Measurements from ENCODE around the gene RBBP9. TPM values are rescaled to one million over a fixed set of nuclear protein-coding genes. Genes with fewer than 3 reads are reported as not detected.

The RBBP9 gene
- total RNA-seq, 1 experiment from 2014 or later: 34.7 TPM

GRCh38 chr20:18514127-18514526 lies 17.1 kb upstream of the RBBP9 start:
- H3K4me3 ChIP-seq (ENCODE audit: low read depth, low read length): no peak overlapping the region
- BruUV-seq (replicated peaks): no TSS peak
- intact Hi-C loops (cut with micrococcal nuclease; ENCODE audit: unreplicated experiment): no loop called here
- Mint-ChIP-seq H3K27ac (ENCODE audit: unreplicated experiment) (no peak overlapping the region), H3K27me3 (ENCODE audit: insufficient read depth, unreplicated experiment) (no peaks in the 10 kb centered on the region), H3K9me3 (ENCODE audit: unreplicated experiment) (no peaks in the 10 kb centered on the region), H3K4me3 (ENCODE audit: unreplicated experiment) (no peak overlapping the region), H3K36me3 (ENCODE audit: insufficient read depth, unreplicated experiment) (peaks cover 55% of the 10 kb centered on the region), H3K4me1 (ENCODE audit: low read depth, unreplicated experiment) (no peaks in the 10 kb centered on the region)
- H3K27me3 ChIP-seq (replicated peaks; ENCODE audit: control insufficient read depth, insufficient read depth, low read length): no peaks in the 10 kb centered on the region
- H3K9me3 ChIP-seq: no peaks in the 10 kb centered on the region
- TF ChIP-seq CTCF (IDR thresholded peaks at IDR 0.05; ENCODE audit: insufficient read depth in 1 of 2, low read depth in 1 of 2, low read length in 1 of 2, severe bottlenecking in 1 of 2, unreplicated experiment in 1 of 2): no peak
- ChIA-PET POLR2A (no interaction called here), CTCF (no interaction called here)
- peaks cover 2% of the 10 kb centered on the region for H3K36me3 ChIP-seq (ENCODE audit: control insufficient read depth, insufficient read depth, low read length)
- DNase-seq: no peak
- no peaks in the 10 kb centered on the region for H3K4me1 ChIP-seq

GRCh38 chr20:18513208-18513607 lies 16.2 kb upstream of the RBBP9 start:
- Mint-ChIP-seq H3K27ac (ENCODE audit: unreplicated experiment) (no peak overlapping the region), H3K36me3 (ENCODE audit: insufficient read depth, unreplicated experiment) (peaks cover 57% of the 10 kb centered on the region), H3K4me1 (ENCODE audit: low read depth, unreplicated experiment) (no peaks in the 10 kb centered on the region), H3K27me3 (ENCODE audit: insufficient read depth, unreplicated experiment) (no peaks in the 10 kb centered on the region), H3K9me3 (ENCODE audit: unreplicated experiment) (no peaks in the 10 kb centered on the region), H3K4me3 (ENCODE audit: unreplicated experiment) (no peak overlapping the region)
- POLR2A ChIA-PET: no interaction called here
- H3K4me1 ChIP-seq: no peaks in the 10 kb centered on the region
- TF ChIP-seq CTCF (IDR thresholded peaks at IDR 0.05; ENCODE audit: insufficient read depth in 1 of 2, low read depth in 1 of 2, low read length in 1 of 2, severe bottlenecking in 1 of 2, unreplicated experiment in 1 of 2): no peak
- H3K36me3 ChIP-seq (ENCODE audit: control insufficient read depth, insufficient read depth, low read length): peaks cover 2% of the 10 kb centered on the region
- BruUV-seq (replicated peaks): no TSS peak
- no peaks in the 10 kb centered on the region for H3K9me3 ChIP-seq
- intact Hi-C loops (cut with micrococcal nuclease; ENCODE audit: unreplicated experiment): no loop called here
- CTCF ChIA-PET: no interaction called here
- no peak for DNase-seq
- no peak overlapping the region for H3K4me3 ChIP-seq (ENCODE audit: low read depth, low read length)
- no peaks in the 10 kb centered on the region for H3K27me3 ChIP-seq (replicated peaks; ENCODE audit: control insufficient read depth, insufficient read depth, low read length)

GRCh38 chr20:18511571-18511970 lies 14.5 kb upstream of the RBBP9 start:
- ChIA-PET CTCF (no interaction called here), POLR2A (no interaction called here)
- intact Hi-C loops (cut with micrococcal nuclease; ENCODE audit: unreplicated experiment): no loop called here
- Mint-ChIP-seq H3K4me3 (ENCODE audit: unreplicated experiment) (no peak overlapping the region), H3K4me1 (ENCODE audit: low read depth, unreplicated experiment) (no peaks in the 10 kb centered on the region), H3K9me3 (ENCODE audit: unreplicated experiment) (no peaks in the 10 kb centered on the region), H3K27ac (ENCODE audit: unreplicated experiment) (no peak overlapping the region), H3K36me3 (ENCODE audit: insufficient read depth, unreplicated experiment) (peaks cover 73% of the 10 kb centered on the region), H3K27me3 (ENCODE audit: insufficient read depth, unreplicated experiment) (no peaks in the 10 kb centered on the region)
- Histone ChIP-seq H3K4me1 (peaks cover 2% of the 10 kb centered on the region; the same call in 1 of the 2 replicates), H3K36me3 (ENCODE audit: control insufficient read depth, insufficient read depth, low read length) (peaks cover 2% of the 10 kb centered on the region), H3K4me3 (ENCODE audit: low read depth, low read length) (no peak overlapping the region), H3K27me3 (replicated peaks; ENCODE audit: control insufficient read depth, insufficient read depth, low read length) (no peaks in the 10 kb centered on the region), H3K9me3 (no peaks in the 10 kb centered on the region)
- BruUV-seq (replicated peaks): no TSS peak
- no peak for DNase-seq
- TF ChIP-seq CTCF (IDR thresholded peaks at IDR 0.05; ENCODE audit: insufficient read depth in 1 of 2, low read depth in 1 of 2, low read length in 1 of 2, severe bottlenecking in 1 of 2, unreplicated experiment in 1 of 2): no peak
